Neural cell (in vitro differentiated cells): ENCODE results near the gene LYPD6. TPM values are rescaled to one million over a fixed set of nuclear protein-coding genes. Genes with fewer than 3 reads are reported as not detected.

Experiments used
- H2AFZ ChIP-seq: fragments of 200-600, 300-800 bp; sonication (generic), shearing (Covaris generic); 2 replicates; pipeline ENCODE4 v1.6.0; 2014; ENCODE audit warnings: low read depth, mild to moderate bottlenecking, antibody characterized with exemption, low read length, moderate library complexity
- H3F3A ChIP-seq: fragments of 200-600 bp; shearing (Covaris generic); 2 replicates; pipeline ENCODE4 v1.6.1; 2016; ENCODE audit warnings: mild to moderate bottlenecking, moderate library complexity, mixed read lengths, antibody characterized with exemption, low read length; ENCODE audit not compliant: insufficient read depth, poor library complexity, severe bottlenecking
- H3K27ac ChIP-seq: fragments of 200-600, 300-800 bp; sonication (generic), shearing (Covaris generic); 2 replicates; pipeline ENCODE4 v1.5.1; 2014; ENCODE audit warnings: mild to moderate bottlenecking, low read length, moderate library complexity
- H3K27me3 ChIP-seq: fragments of 300-800, 200-600 bp; sonication (generic), shearing (Covaris generic); 2 replicates; pipeline ENCODE4 v1.6.0; 2014; ENCODE audit warnings: mild to moderate bottlenecking, low read depth, low read length, moderate library complexity; ENCODE audit not compliant: insufficient read depth
- H3K36me3 ChIP-seq: fragments of 300-800, 200-600 bp; sonication (generic), shearing (Covaris generic); 2 replicates; pipeline ENCODE4 v1.5.1; 2014; ENCODE audit warnings: mild to moderate bottlenecking, antibody characterized with exemption, low read length, moderate library complexity; ENCODE audit not compliant: insufficient read depth
- H3K4me2 ChIP-seq: fragments of 300-800, 200-600 bp; sonication (generic), shearing (Covaris generic); 2 replicates; pipeline ENCODE4 v1.6.0; 2014; ENCODE audit warnings: mild to moderate bottlenecking, low read length
- H3K4me3 ChIP-seq: fragments of 300-800, 200-600 bp; sonication (generic), shearing (Covaris generic); 2 replicates; pipeline ENCODE4 v1.5.1; 2014; ENCODE audit warnings: mild to moderate bottlenecking, low read length, moderate library complexity
- H3K79me2 ChIP-seq: fragments of 200-600 bp; shearing (Covaris generic); replicated peaks from 2 replicates; pipeline ENCODE4 v1.6.0; 2014; ENCODE audit warnings: mild to moderate bottlenecking, low read length, moderate library complexity; ENCODE audit not compliant: insufficient read depth
- H3K9ac ChIP-seq: fragments of 300-800, 200-600 bp; sonication (generic), shearing (Covaris generic); 2 replicates; pipeline ENCODE4 v1.6.1; 2016; ENCODE audit warnings: mild to moderate bottlenecking, low read length, mixed read lengths
- H3K9me2 ChIP-seq: fragments of 200-600 bp; shearing (Covaris generic); 2 replicates; pipeline ENCODE4 v1.6.1; 2016; ENCODE audit warnings: mild to moderate bottlenecking, low read length, mixed read lengths; ENCODE audit not compliant: insufficient read depth
- H3K9me3 ChIP-seq: fragments of 200-600, 300-800 bp; sonication (generic), shearing (Covaris generic); 2 replicates; pipeline ENCODE4 v1.6.1; 2016; ENCODE audit warnings: mild to moderate bottlenecking, mixed run types, low read length, moderate library complexity, mixed read lengths
- H4K20me1 ChIP-seq: fragments of 200-600 bp; shearing (Covaris generic); 2 replicates; pipeline ENCODE4 v1.6.1; 2016; ENCODE audit warnings: mild to moderate bottlenecking, mixed run types; ENCODE audit not compliant: insufficient read depth
- CTCF ChIP-seq: fragments of 450-650 bp; IDR thresholded peaks from 2 replicates; pipeline ENCODE4 v1.5.1; 2014; ENCODE audit warnings: antibody characterized with exemption, mild to moderate bottlenecking, moderate library complexity; ENCODE audit not compliant: poor library complexity, severe bottlenecking
- EP300 ChIP-seq: fragments of 450-650 bp; conservative IDR thresholded peaks from 2 replicates; pipeline ENCODE4 v1.6.1; 2014; ENCODE audit warnings: antibody characterized with exemption, mild to moderate bottlenecking, moderate library complexity; ENCODE audit not compliant: poor library complexity, severe bottlenecking
- EZH2 ChIP-seq: fragments of 200-600, 300-800 bp; shearing (Covaris generic), sonication (generic); IDR thresholded peaks from 2 replicates; pipeline ENCODE4 v1.6.1; 2014; ENCODE audit warnings: antibody characterized with exemption, low read length, borderline replicate concordance, mild to moderate bottlenecking; ENCODE audit not compliant: insufficient read depth, poor library complexity, severe bottlenecking
- MXI1 ChIP-seq: fragments of 450-650 bp; conservative IDR thresholded peaks from 2 replicates; pipeline ENCODE4 v1.6.1; 2014; ENCODE audit warnings: antibody characterized with exemption, mild to moderate bottlenecking; ENCODE audit not compliant: poor library complexity, severe bottlenecking
- RAD21 ChIP-seq: fragments of 450-650 bp; conservative IDR thresholded peaks from 2 replicates; pipeline ENCODE4 v1.6.1; 2014; ENCODE audit warnings: antibody characterized with exemption, mild to moderate bottlenecking, moderate library complexity
- REST ChIP-seq: IDR thresholded peaks from 2 replicates; pipeline ENCODE4 v1.6.1; 2012; ENCODE audit warnings: borderline replicate concordance
- TAF1 ChIP-seq: IDR thresholded peaks from 2 replicates; pipeline ENCODE4 v1.6.1; 2012; ENCODE audit warnings: low read depth
- polyA plus RNA-seq: library from polyadenylated mRNA; depleted of rRNA; stranded (reverse); fragments of >200 nt; gene quantifications from 2 replicates; pipeline ENCODE4 v1.2.3, GENCODE V29; 2014

The LYPD6 gene
- polyA plus RNA-seq, 1 donor from 2014 or later = 2.3 TPM

DNA sequence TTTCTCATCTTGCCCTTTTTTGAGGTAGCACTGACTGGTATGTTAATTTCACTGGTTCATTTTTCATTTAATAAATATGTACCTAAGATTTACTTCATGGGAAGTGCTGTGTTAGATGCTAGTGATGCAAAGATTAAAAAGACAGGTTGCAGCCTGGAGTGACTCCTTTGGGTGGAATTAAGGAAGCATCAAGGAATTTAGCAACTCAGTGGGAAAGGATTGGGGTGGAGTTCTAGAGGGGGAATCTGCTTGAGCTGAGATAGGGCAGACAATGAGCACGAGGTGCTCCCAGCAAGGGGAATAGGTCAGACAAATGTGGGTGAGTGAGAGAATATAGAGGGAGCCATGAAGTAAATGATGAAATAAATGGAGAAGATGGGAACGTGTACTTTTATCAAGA, 57.0 kb downstream of the LYPD6 start:
- H3K9ac ChIP-seq = no peak overlapping the region
- no peak overlapping the region for H2AFZ ChIP-seq
- no peaks in the 10 kb centered on the region for H3F3A ChIP-seq
- H3K4me2 ChIP-seq = no peak overlapping the region
- no peaks in the 10 kb centered on the region for H3K9me3 ChIP-seq
- no peaks in the 10 kb centered on the region for H4K20me1 ChIP-seq
- no peaks in the 10 kb centered on the region for H3K36me3 ChIP-seq
- no peak for TF ChIP-seq CTCF
- TF ChIP-seq RAD21 = no peak
- TF ChIP-seq REST = no peak
- no peak for TF ChIP-seq EZH2
- no peak overlapping the region for H3K4me3 ChIP-seq
- no peaks in the 10 kb centered on the region for H3K9me2 ChIP-seq
- no peak overlapping the region for H3K27ac ChIP-seq
- no peaks in the 10 kb centered on the region for H3K79me2 ChIP-seq
- no peaks in the 10 kb centered on the region for H3K27me3 ChIP-seq

DNA sequence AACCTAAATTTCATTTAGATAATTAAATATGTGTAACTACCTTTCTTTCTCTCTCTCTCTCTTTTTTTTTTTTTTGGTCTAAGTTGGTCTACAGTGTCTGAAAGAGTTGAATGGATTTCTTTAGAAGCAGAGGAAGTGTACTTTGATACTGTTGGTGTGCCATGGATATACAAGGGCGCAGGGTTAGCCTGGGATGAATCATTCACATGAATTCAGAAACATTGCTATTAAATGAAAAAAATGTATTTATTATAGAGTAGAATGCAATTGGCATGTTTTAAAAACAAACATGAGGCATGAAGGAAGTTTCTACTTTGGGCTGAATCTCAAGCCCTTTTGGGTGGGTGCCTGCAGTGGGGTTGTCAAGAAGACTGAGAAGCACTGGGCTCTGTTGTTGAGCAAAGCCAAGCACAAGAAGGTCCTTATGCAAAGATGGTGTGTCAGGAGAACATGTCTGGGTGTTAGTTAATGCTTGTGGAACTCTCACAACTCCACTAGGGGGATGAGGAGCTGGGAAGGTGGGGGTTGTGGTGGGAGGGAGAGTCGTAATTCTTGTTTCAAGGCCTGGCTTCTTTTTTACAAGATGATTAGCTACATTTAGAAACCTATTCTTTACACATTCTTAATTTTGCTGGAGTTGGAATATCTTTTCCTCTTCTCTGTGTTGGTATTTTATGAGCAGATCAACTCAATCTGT, 57.9 kb downstream of the LYPD6 start:
- no peak overlapping the region for H3K4me3 ChIP-seq
- no peaks in the 10 kb centered on the region for H3K9me2 ChIP-seq
- TF ChIP-seq RAD21 = no peak
- no peak for TF ChIP-seq TAF1
- no peak for TF ChIP-seq MXI1
- TF ChIP-seq EZH2 = no peak
- TF ChIP-seq REST = no peak
- no peak for TF ChIP-seq EP300
- H3K27ac ChIP-seq = no peak overlapping the region
- H3K9me3 ChIP-seq = no peaks in the 10 kb centered on the region
- no peaks in the 10 kb centered on the region for H3K36me3 ChIP-seq
- H3F3A ChIP-seq = no peaks in the 10 kb centered on the region
- H3K4me2 ChIP-seq = no peak overlapping the region
- no peaks in the 10 kb centered on the region for H4K20me1 ChIP-seq
- no peak overlapping the region for H2AFZ ChIP-seq
- no peaks in the 10 kb centered on the region for H3K79me2 ChIP-seq
- H3K27me3 ChIP-seq = no peaks in the 10 kb centered on the region
- no peak overlapping the region for H3K9ac ChIP-seq
